SH-SY5Y (cell line): ENCODE data around the gene POC1B.

Experiments
- GATA2 ChIP-seq: IDR thresholded peaks from 2 replicates; pipeline ENCODE4 v1.6.1; 2011; ENCODE audit warnings: mild to moderate bottlenecking, low read depth, low read length
- GATA3 ChIP-seq: IDR thresholded peaks from 2 replicates; pipeline ENCODE4 v1.6.1; 2011; ENCODE audit warnings: low read depth, mild to moderate bottlenecking, low read length, moderate library complexity

GRCh38 chr12:89411234-89411633 lies 114.6 kb downstream of the POC1B start:
- no peak for TF ChIP-seq GATA2
- no peak for TF ChIP-seq GATA3
